Tibial nerve (tissue), 4 donors: ENCODE measurements around the gene VGLL4.

Experiments used
- CTCF ChIP-seq, 5 experiments: fragments of 200-600 bp in 3 of 5; fragments of 450-650 bp in 2 of 5; sonication (generic) in 3 of 5; IDR thresholded peaks; one replicate each; pipeline ENCODE4 v1.5.1; 2016 to 2019; ENCODE audit warnings: antibody characterized with exemption in 5 of 5, mild to moderate bottlenecking in 3 of 5, moderate library complexity in 2 of 5
- EP300 ChIP-seq, 2 donors: sonication (generic); formaldehyde crosslinking; IDR thresholded peaks; one replicate each; pipeline ENCODE4 v1.6.1; 2017; ENCODE audit warnings: antibody characterized with exemption in 2 of 2, mild to moderate bottlenecking in 1 of 2
- POLR2A ChIP-seq, 2 donors: fragments of 450-650 bp; IDR thresholded peaks; one replicate each; pipeline ENCODE4 v1.6.1; 2017; ENCODE audit warnings: antibody characterized with exemption in 2 of 2, mild to moderate bottlenecking in 2 of 2, moderate library complexity in 2 of 2

DNA sequence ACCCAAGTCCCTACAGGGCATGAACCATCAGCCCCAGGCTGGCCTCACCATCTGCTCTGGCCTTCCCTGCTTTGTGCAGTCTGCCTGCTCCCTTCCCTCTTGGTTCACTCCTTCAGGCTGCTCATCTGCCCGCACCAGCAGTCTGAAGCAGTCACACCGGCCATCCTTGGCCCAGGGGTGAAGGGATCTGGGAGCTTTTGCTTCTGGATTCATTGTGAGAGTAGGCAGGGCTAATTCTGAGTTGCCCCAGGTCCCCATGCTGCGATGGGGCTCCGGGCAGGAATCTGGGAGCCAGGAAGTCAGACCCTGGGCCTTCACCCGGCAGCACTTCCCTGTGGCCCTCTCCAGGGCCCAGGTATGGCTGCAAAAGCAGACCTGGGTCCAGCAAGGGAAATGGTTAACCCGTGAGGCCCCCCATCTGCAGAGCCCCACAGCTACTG, 99.7 kb downstream of the VGLL4 start:
- TF ChIP-seq CTCF (IDR thresholded peaks at IDR 0.05): no peak
- TF ChIP-seq EP300 (IDR thresholded peaks at IDR 0.05): no peak
- no peak for TF ChIP-seq POLR2A (IDR thresholded peaks at IDR 0.05)
